HepG2 (cell line): Measurements from ENCODE around the gene TULP4.
"Not testable (repeated sequence)": the region's sequence is repeated elsewhere in the genome, so short reads cannot be mapped to it uniquely, and the experiment has no call there.

Experiments
- CHD4 ChIP-seq: fragments of 200-600 bp; sonication (generic); IDR thresholded peaks from 2 replicates; pipeline ENCODE4 v1.7.0; 2017; ENCODE audit warnings: mild to moderate bottlenecking, low read length, borderline replicate concordance
- EED ChIP-seq: sonication (generic); formaldehyde crosslinking; IDR thresholded peaks from 2 replicates; pipeline ENCODE4 v1.5.0; 2020; ENCODE audit warnings: mild to moderate bottlenecking, missing genetic modification reagents
- JUN ChIP-seq: sonication (generic); formaldehyde crosslinking; IDR thresholded peaks from 2 replicates; pipeline ENCODE4 v1.4.0; 2020; ENCODE audit warnings: mild to moderate bottlenecking, missing genetic modification reagents
- MTF1 ChIP-seq: sonication (generic); formaldehyde crosslinking; IDR thresholded peaks from 2 replicates; pipeline ENCODE4 v1.5.0; 2020; ENCODE audit warnings: missing genetic modification reagents
- ZMYM2 ChIP-seq: sonication (generic); formaldehyde crosslinking; IDR thresholded peaks from 2 replicates; pipeline ENCODE4 v1.8.0; 2022; ENCODE audit warnings: mild to moderate bottlenecking, missing genetic modification reagents
- TF ChIP-seq, protein P1 (sequence below): sonication (generic); formaldehyde crosslinking; IDR thresholded peaks from 2 replicates; pipeline ENCODE4 v1.5.0; 2020; ENCODE audit warnings: mild to moderate bottlenecking, missing genetic modification reagents, moderate library complexity
- TF ChIP-seq, protein P2 (sequence below): sonication (generic); formaldehyde crosslinking; IDR thresholded peaks from 2 replicates; pipeline ENCODE4 v1.4.0; 2020; ENCODE audit warnings: missing genetic modification reagents
- TF ChIP-seq, protein P3 (sequence below): IDR thresholded peaks from 2 replicates; pipeline ENCODE4 v1.6.1; 2016; ENCODE audit warnings: low read depth

DNA sequence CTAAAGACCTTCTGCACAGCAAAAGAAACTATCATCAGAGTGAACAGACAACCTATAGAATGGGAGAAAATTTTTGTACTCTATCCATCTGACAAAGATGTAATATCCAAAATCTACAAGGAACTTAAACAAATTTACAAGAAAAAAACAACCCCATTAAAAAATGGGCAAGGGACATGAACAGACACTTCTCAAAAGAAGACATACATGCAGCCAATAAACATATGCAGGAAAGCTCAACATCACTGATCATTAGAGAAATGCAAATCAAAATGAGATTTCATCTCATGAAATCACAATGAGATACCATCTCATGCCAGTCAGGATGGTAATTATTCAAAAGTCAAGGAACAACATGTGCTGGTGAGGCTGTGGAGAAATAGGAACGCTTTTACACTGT is 215.6 kb downstream of the TULP4 start:
- TF ChIP-seq, protein P1, sequence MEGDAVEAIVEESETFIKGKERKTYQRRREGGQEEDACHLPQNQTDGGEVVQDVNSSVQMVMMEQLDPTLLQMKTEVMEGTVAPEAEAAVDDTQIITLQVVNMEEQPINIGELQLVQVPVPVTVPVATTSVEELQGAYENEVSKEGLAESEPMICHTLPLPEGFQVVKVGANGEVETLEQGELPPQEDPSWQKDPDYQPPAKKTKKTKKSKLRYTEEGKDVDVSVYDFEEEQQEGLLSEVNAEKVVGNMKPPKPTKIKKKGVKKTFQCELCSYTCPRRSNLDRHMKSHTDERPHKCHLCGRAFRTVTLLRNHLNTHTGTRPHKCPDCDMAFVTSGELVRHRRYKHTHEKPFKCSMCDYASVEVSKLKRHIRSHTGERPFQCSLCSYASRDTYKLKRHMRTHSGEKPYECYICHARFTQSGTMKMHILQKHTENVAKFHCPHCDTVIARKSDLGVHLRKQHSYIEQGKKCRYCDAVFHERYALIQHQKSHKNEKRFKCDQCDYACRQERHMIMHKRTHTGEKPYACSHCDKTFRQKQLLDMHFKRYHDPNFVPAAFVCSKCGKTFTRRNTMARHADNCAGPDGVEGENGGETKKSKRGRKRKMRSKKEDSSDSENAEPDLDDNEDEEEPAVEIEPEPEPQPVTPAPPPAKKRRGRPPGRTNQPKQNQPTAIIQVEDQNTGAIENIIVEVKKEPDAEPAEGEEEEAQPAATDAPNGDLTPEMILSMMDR (CRISPR knock-in tag) = not testable (repeated sequence)
- TF ChIP-seq, protein P2, sequence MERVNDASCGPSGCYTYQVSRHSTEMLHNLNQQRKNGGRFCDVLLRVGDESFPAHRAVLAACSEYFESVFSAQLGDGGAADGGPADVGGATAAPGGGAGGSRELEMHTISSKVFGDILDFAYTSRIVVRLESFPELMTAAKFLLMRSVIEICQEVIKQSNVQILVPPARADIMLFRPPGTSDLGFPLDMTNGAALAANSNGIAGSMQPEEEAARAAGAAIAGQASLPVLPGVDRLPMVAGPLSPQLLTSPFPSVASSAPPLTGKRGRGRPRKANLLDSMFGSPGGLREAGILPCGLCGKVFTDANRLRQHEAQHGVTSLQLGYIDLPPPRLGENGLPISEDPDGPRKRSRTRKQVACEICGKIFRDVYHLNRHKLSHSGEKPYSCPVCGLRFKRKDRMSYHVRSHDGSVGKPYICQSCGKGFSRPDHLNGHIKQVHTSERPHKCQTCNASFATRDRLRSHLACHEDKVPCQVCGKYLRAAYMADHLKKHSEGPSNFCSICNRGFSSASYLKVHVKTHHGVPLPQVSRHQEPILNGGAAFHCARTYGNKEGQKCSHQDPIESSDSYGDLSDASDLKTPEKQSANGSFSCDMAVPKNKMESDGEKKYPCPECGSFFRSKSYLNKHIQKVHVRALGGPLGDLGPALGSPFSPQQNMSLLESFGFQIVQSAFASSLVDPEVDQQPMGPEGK (CRISPR knock-in tag) = not testable (repeated sequence)
- TF ChIP-seq JUN (CRISPR knock-in tag); ZMYM2 (CRISPR knock-in tag); CHD4; EED (CRISPR knock-in tag); MTF1 (CRISPR knock-in tag): not testable (repeated sequence)
- TF ChIP-seq, protein P3, sequence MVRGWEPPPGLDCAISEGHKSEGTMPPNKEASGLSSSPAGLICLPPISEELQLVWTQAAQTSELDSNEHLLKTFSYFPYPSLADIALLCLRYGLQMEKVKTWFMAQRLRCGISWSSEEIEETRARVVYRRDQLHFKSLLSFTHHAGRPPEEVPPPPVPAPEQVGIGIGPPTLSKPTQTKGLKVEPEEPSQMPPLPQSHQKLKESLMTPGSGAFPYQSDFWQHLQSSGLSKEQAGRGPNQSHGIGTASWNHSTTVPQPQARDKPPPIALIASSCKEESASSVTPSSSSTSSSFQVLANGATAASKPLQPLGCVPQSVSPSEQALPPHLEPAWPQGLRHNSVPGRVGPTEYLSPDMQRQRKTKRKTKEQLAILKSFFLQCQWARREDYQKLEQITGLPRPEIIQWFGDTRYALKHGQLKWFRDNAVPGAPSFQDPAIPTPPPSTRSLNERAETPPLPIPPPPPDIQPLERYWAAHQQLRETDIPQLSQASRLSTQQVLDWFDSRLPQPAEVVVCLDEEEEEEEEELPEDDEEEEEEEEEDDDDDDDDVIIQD = not testable (repeated sequence)
